VCaP (cell line): ENCODE data around the gene KCNG1.

Experiments used
- H3K27ac ChIP-seq: fragments of 450-650 bp; 2 replicates; pipeline ENCODE4 v1.5.1; 2017
- CTCF ChIP-seq: fragments of 450-650 bp; conservative IDR thresholded peaks from 2 replicates; pipeline ENCODE4 v1.5.1; 2017; ENCODE audit warnings: mild to moderate bottlenecking, moderate library complexity

KCNG1 gene

GRCh38 chr20:51001430-51002265, 21.3 kb downstream of the KCNG1 start:
- H3K27ac ChIP-seq: no peak overlapping the region
- no peak for TF ChIP-seq CTCF

GRCh38 chr20:50999355-50999754, 23.6 kb downstream of the KCNG1 start:
- no peak for TF ChIP-seq CTCF
- H3K27ac ChIP-seq: no peak overlapping the region

- H3K27ac ChIP-seq: no peak overlapping the region
- TF ChIP-seq CTCF: no peak
These were observed 25.7 kb downstream of the KCNG1 start for GRCh38 chr20:50996901-50997865.

GRCh38 chr20:50995506-50995905, 27.4 kb downstream of the KCNG1 start:
- TF ChIP-seq CTCF: no peak
- H3K27ac ChIP-seq: no peak overlapping the region

- TF ChIP-seq CTCF: no peak
- no peak overlapping the region for H3K27ac ChIP-seq
These were observed 29.0 kb downstream of the KCNG1 start for GRCh38 chr20:50993876-50994275.

- TF ChIP-seq CTCF: peak; percentile 76
- no peak overlapping the region for H3K27ac ChIP-seq
These were observed 30.0 kb downstream of the KCNG1 start for GRCh38 chr20:50992733-50993457.
